OCI-LY3 (cell line): ENCODE results near the gene DISP2.

Source experiments
- H2AFZ ChIP-seq: fragments of 200-600, 300-600 bp; shearing (Covaris generic); 2 replicates; pipeline ENCODE4 v1.6.0; 2014; ENCODE audit warnings: antibody characterized with exemption, low read depth, low read length
- H3K27ac ChIP-seq: fragments of 200-600, 300-600 bp; sonication (generic); 2 replicates; pipeline ENCODE4 v1.5.1; 2014; ENCODE audit warnings: mild to moderate bottlenecking, low read length, moderate library complexity, mixed read lengths
- H3K27me3 ChIP-seq: fragments of 200-600, 300-600 bp; sonication (generic); 2 replicates; pipeline ENCODE4 v1.6.1; 2014; ENCODE audit warnings: low read depth, low read length, mixed read lengths
- H3K36me3 ChIP-seq: fragments of 200-600, 300-600 bp; sonication (generic); replicated peaks from 2 replicates; pipeline ENCODE3; 2014; ENCODE audit warnings: low read depth, low read length, mixed read lengths
- H3K4me1 ChIP-seq: fragments of 300-600, 200-600 bp; sonication (generic); 2 replicates; pipeline ENCODE4 v1.6.1; 2014; ENCODE audit warnings: low read length, mixed read lengths
- H3K4me2 ChIP-seq: fragments of 200-600, 300-600 bp; sonication (generic); 2 replicates; pipeline ENCODE4 v1.6.1; 2014; ENCODE audit warnings: low read length, mixed read lengths
- H3K4me3 ChIP-seq: fragments of 300-600, 200-600 bp; sonication (generic); 2 replicates; pipeline ENCODE4 v1.5.1; 2014; ENCODE audit warnings: antibody characterized with exemption, mild to moderate bottlenecking, low read length, moderate library complexity
- H3K79me2 ChIP-seq: fragments of 300-600, 200-600 bp; shearing (Covaris generic); 2 replicates; pipeline ENCODE4 v1.6.1; 2014; ENCODE audit warnings: mild to moderate bottlenecking, low read length, mixed read lengths
- H3K9ac ChIP-seq: fragments of 300-600, 200-600 bp; shearing (Covaris generic); 2 replicates; pipeline ENCODE4 v1.6.0; 2014; ENCODE audit warnings: mild to moderate bottlenecking, low read length, moderate library complexity
- H3K9me3 ChIP-seq: fragments of 200-600, 300-600 bp; shearing (Covaris generic); 2 replicates; pipeline ENCODE4 v1.6.1; 2014; ENCODE audit warnings: low read length, mixed read lengths; ENCODE audit not compliant: insufficient read depth
- H4K20me1 ChIP-seq: fragments of 200-600, 300-600 bp; sonication (generic); 2 replicates; pipeline ENCODE4 v1.6.1; 2016; ENCODE audit warnings: low read length, mixed read lengths; ENCODE audit not compliant: insufficient read depth
- EZH2phosphoT487 ChIP-seq: fragments of 200-600 bp; shearing (Covaris generic); IDR thresholded peaks from 2 replicates; pipeline ENCODE4 v1.6.1; 2018; ENCODE audit warnings: antibody characterized with exemption, mixed run types, low read depth
- TF ChIP-seq, protein P1 (sequence below): fragments of 200-600, 300-600 bp; sonication (generic); IDR thresholded peaks from 2 replicates; pipeline ENCODE4 v1.5.1; 2014; ENCODE audit warnings: antibody characterized with exemption, low read length, low read depth

DISP2 gene

DNA sequence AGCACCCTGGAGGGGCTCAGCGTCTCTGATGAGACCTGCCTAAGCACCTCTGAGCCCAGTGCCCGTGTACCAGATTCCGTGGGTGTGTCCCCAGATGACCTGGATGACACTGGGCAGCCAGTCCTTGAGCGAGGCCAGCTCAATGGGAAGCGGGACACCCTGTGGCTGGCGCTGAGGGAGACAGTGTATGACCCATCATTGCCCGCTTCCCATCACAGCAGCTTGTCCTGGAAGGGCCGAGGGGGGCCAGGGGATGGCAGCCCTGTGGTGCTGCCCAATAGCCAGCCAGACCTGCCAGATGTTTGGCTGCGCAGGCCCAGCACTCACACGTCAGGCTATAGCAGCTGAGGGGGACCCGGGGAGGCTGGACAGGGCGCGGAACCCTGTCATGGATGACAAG lies 12.0 kb downstream of the DISP2 start:
- Histone ChIP-seq H3K9me3 (no peaks in the 10 kb centered on the region), H2AFZ (no peak overlapping the region), H3K27ac (no peak overlapping the region), H3K4me2 (no peak overlapping the region), H3K4me3 (no peak overlapping the region), H3K79me2 (no peaks in the 10 kb centered on the region), H3K9ac (no peak overlapping the region), H3K36me3 (no peaks in the 10 kb centered on the region), H4K20me1 (no peaks in the 10 kb centered on the region), H3K4me1 (peaks cover 32% of the 10 kb centered on the region), H3K27me3 (peaks cover 10% of the 10 kb centered on the region; the same call in 1 of the 2 replicates)
- TF ChIP-seq, protein P1, sequence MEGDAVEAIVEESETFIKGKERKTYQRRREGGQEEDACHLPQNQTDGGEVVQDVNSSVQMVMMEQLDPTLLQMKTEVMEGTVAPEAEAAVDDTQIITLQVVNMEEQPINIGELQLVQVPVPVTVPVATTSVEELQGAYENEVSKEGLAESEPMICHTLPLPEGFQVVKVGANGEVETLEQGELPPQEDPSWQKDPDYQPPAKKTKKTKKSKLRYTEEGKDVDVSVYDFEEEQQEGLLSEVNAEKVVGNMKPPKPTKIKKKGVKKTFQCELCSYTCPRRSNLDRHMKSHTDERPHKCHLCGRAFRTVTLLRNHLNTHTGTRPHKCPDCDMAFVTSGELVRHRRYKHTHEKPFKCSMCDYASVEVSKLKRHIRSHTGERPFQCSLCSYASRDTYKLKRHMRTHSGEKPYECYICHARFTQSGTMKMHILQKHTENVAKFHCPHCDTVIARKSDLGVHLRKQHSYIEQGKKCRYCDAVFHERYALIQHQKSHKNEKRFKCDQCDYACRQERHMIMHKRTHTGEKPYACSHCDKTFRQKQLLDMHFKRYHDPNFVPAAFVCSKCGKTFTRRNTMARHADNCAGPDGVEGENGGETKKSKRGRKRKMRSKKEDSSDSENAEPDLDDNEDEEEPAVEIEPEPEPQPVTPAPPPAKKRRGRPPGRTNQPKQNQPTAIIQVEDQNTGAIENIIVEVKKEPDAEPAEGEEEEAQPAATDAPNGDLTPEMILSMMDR, result no peak
- TF ChIP-seq EZH2phosphoT487, result no peak

DNA sequence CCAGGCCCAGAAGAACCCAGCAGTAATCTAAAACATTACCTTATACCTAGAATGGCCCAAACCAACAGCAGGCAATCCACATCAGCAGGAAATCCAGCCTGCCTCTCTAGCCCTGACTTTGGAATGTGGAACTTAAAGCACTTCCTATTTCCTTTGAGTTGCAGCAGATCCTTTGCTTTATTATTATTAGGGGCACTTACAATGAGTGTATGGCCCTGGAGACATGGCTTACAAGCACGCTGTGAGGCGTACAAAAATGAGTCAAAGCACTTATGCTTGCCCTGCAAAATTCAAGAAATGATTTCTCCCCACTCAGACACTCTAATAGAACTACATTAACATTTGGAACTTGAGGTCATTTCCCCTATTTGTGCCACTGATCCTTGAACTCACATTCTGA lies 15.0 kb downstream of the DISP2 start:
- Histone ChIP-seq H3K9me3 (no peaks in the 10 kb centered on the region), H4K20me1 (no peaks in the 10 kb centered on the region), H3K4me2 (peak overlapping the region; percentile 9; the same call in 1 of the 2 replicates), H3K4me1 (peaks cover 20% of the 10 kb centered on the region), H3K36me3 (no peaks in the 10 kb centered on the region), H3K27ac (no peak overlapping the region), H3K9ac (no peak overlapping the region), H3K27me3 (peaks cover 10% of the 10 kb centered on the region; the same call in 1 of the 2 replicates), H2AFZ (no peak overlapping the region), H3K4me3 (no peak overlapping the region), H3K79me2 (no peaks in the 10 kb centered on the region)
- TF ChIP-seq, protein P1, result no peak
- no peak for TF ChIP-seq EZH2phosphoT487

DNA sequence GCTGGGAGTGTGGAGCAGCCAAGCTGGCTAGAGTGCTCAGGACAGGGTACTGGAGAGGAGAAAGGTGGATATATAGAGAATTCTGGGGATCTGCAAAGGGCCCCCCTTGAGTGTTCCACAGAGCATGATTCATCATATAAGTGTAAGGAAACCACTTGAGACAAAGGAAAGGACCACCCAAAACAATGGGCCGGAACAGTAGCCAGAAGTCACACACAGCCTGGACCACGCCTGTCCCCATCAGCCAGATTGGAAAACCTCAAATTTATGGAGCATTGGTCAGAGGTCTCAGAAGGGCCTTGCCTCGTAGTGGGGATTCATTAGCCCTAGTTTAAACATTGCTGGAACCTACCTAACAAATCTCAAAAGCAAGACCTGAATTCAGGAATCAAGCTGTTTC lies 19.6 kb downstream of the DISP2 start:
- Histone ChIP-seq H3K4me2 (no peak overlapping the region), H3K9ac (no peak overlapping the region), H3K4me3 (no peak overlapping the region), H3K9me3 (no peaks in the 10 kb centered on the region), H3K36me3 (no peaks in the 10 kb centered on the region), H3K27me3 (no peaks in the 10 kb centered on the region), H3K4me1 (peaks cover 12% of the 10 kb centered on the region), H3K27ac (no peak overlapping the region), H2AFZ (no peak overlapping the region), H3K79me2 (no peaks in the 10 kb centered on the region), H4K20me1 (no peaks in the 10 kb centered on the region)
- TF ChIP-seq, protein P1, result no peak
- no peak for TF ChIP-seq EZH2phosphoT487

DNA sequence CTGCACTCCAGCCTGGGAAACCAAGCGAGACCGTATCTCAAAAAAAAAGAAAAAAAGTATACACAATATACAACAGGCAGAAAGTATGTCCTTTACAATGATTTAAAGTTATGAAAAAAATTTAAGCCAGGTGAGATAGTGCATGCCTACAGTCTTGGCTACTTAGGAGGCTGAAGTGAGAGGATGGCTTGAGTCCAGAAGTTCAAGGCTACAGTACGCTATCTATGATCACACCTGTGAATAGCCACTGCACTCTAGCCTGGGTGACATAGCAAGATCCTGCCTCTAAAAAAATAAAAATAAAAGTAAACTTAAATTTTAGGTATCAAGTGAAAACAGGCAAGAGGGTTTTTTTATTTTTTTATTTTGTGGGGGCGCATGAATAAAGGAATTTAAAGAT lies 21.4 kb downstream of the DISP2 start:
- Histone ChIP-seq H3K27ac (no peak overlapping the region), H3K79me2 (peaks cover 16% of the 10 kb centered on the region), H3K36me3 (peaks cover 5% of the 10 kb centered on the region), H3K9me3 (no peaks in the 10 kb centered on the region), H3K4me3 (no peak overlapping the region), H3K27me3 (no peaks in the 10 kb centered on the region), H3K9ac (no peak overlapping the region), H2AFZ (no peak overlapping the region), H3K4me2 (no peak overlapping the region), H3K4me1 (peaks cover 8% of the 10 kb centered on the region; the same call in 1 of the 2 replicates), H4K20me1 (no peaks in the 10 kb centered on the region)
- no peak for TF ChIP-seq EZH2phosphoT487
- TF ChIP-seq, protein P1, result no peak
